ENCODE data around the gene PLAGL2. TPM values are rescaled to one million over a fixed set of nuclear protein-coding genes. Genes with fewer than 3 reads are reported as not detected.
"Not testable (repeated sequence)": the region's sequence is repeated elsewhere in the genome, so short reads cannot be mapped to it uniquely, and the experiment has no call there.

PLAGL2 gene
- total RNA-seq, 1 experiment from 2014 or later: 96.1 TPM

GRCh38 chr20:32193996-32194395 lies 13.5 kb downstream of the PLAGL2 start:
- no peak for TF ChIP-seq CTCF (IDR thresholded peaks at IDR 0.05; ENCODE audit: insufficient read depth in 1 of 2, low read depth in 1 of 2, low read length in 1 of 2, severe bottlenecking in 1 of 2, unreplicated experiment in 1 of 2)
- H3K27me3 ChIP-seq (replicated peaks; ENCODE audit: control insufficient read depth, insufficient read depth, low read length): no peaks in the 10 kb centered on the region
- no peak for DNase-seq
- H3K36me3 ChIP-seq (ENCODE audit: control insufficient read depth, insufficient read depth, low read length): peaks cover 20% of the 10 kb centered on the region
- H3K4me1 ChIP-seq: no peaks in the 10 kb centered on the region; the same call in 1 of the 2 replicates
- intact Hi-C loops (cut with micrococcal nuclease; ENCODE audit: unreplicated experiment): no loop called here
- no TSS peak for BruUV-seq (replicated peaks)
- no peak overlapping the region for H3K4me3 Mint-ChIP-seq (ENCODE audit: unreplicated experiment)
- H3K27me3 Mint-ChIP-seq (ENCODE audit: insufficient read depth, unreplicated experiment): no peaks in the 10 kb centered on the region
- ChIA-PET CTCF (no interaction called here), POLR2A (no interaction called here)
- no peak overlapping the region for H3K27ac Mint-ChIP-seq (ENCODE audit: unreplicated experiment)
- H3K36me3 Mint-ChIP-seq (ENCODE audit: insufficient read depth, unreplicated experiment): peaks cover 94% of the 10 kb centered on the region
- H3K4me3 ChIP-seq (ENCODE audit: low read depth, low read length): no peak overlapping the region
- no peaks in the 10 kb centered on the region for H3K9me3 Mint-ChIP-seq (ENCODE audit: unreplicated experiment)
- H3K4me1 Mint-ChIP-seq (ENCODE audit: low read depth, unreplicated experiment): no peaks in the 10 kb centered on the region
- no peaks in the 10 kb centered on the region for H3K9me3 ChIP-seq

- H3K4me1 Mint-ChIP-seq (ENCODE audit: low read depth, unreplicated experiment); H3K4me3 ChIP-seq (ENCODE audit: low read depth, low read length); H3K27me3 Mint-ChIP-seq (ENCODE audit: insufficient read depth, unreplicated experiment); CTCF ChIA-PET; H3K4me3 Mint-ChIP-seq (ENCODE audit: unreplicated experiment); H3K27ac Mint-ChIP-seq (ENCODE audit: unreplicated experiment); intact Hi-C loops (cut with micrococcal nuclease; ENCODE audit: unreplicated experiment); BruUV-seq (replicated peaks); H3K27me3 ChIP-seq (replicated peaks; ENCODE audit: control insufficient read depth, insufficient read depth, low read length); H3K4me1 ChIP-seq; H3K9me3 ChIP-seq; H3K9me3 Mint-ChIP-seq (ENCODE audit: unreplicated experiment): not testable (repeated sequence)
- H3K36me3 Mint-ChIP-seq (ENCODE audit: insufficient read depth, unreplicated experiment): peaks cover 94% of the 10 kb centered on the region
- H3K36me3 ChIP-seq (ENCODE audit: control insufficient read depth, insufficient read depth, low read length): peaks cover 18% of the 10 kb centered on the region
- DNase-seq: peak in 1 of 2 experiments; percentile 30
- POLR2A ChIA-PET: interaction anchor here (0.6 kb wide), 1 partner anchor 12 kb away, joined by 3 read pairs; no protein-coding TSS in a partner anchor
Measured at GRCh38 chr20:32193336-32193735, 14.2 kb downstream of the PLAGL2 start.

DNA sequence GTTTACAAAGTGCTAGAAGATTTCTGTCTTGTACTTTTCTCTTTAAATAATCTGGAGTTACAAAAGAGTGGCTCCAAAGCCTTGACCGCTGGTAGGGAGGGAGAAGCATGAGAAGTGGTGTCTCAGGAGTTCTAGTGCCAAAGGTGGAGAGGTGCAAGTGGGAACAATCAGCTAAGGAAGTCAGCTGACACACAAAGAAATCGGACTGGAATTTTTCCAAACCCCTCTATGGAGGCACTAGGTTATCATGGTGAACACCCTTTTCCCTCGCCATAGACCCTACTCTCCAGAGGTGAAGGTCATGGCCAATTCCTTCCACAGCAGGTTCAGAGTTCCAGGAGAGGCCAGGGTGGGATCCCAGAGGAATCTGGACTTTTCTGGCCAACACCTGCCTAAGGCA lies 14.8 kb downstream of the PLAGL2 start:
- BruUV-seq (replicated peaks): TSS peak; percentile 11
- intact Hi-C loops (cut with micrococcal nuclease; ENCODE audit: unreplicated experiment): no loop called here
- no peak overlapping the region for H3K4me3 Mint-ChIP-seq (ENCODE audit: unreplicated experiment)
- H3K4me1 Mint-ChIP-seq (ENCODE audit: low read depth, unreplicated experiment): no peaks in the 10 kb centered on the region
- peaks cover 18% of the 10 kb centered on the region for H3K36me3 ChIP-seq (ENCODE audit: control insufficient read depth, insufficient read depth, low read length)
- no peaks in the 10 kb centered on the region for H3K27me3 Mint-ChIP-seq (ENCODE audit: insufficient read depth, unreplicated experiment)
- no peaks in the 10 kb centered on the region for H3K4me1 ChIP-seq
- DNase-seq: no peak
- H3K27me3 ChIP-seq (replicated peaks; ENCODE audit: control insufficient read depth, insufficient read depth, low read length): no peaks in the 10 kb centered on the region
- TF ChIP-seq CTCF (IDR thresholded peaks at IDR 0.05; ENCODE audit: insufficient read depth in 1 of 2, low read depth in 1 of 2, low read length in 1 of 2, severe bottlenecking in 1 of 2, unreplicated experiment in 1 of 2): no peak
- POLR2A ChIA-PET: interaction anchor here (0.6 kb wide), 2 partner anchors 12 to 49 kb away, joined by 3 to 5 read pairs; no protein-coding TSS in a partner anchor
- H3K9me3 Mint-ChIP-seq (ENCODE audit: unreplicated experiment): no peaks in the 10 kb centered on the region
- no peak overlapping the region for H3K4me3 ChIP-seq (ENCODE audit: low read depth, low read length)
- CTCF ChIA-PET: no interaction called here
- H3K36me3 Mint-ChIP-seq (ENCODE audit: insufficient read depth, unreplicated experiment): peaks cover 94% of the 10 kb centered on the region
- no peaks in the 10 kb centered on the region for H3K9me3 ChIP-seq
- no peak overlapping the region for H3K27ac Mint-ChIP-seq (ENCODE audit: unreplicated experiment)

- Mint-ChIP-seq H3K27me3 (ENCODE audit: insufficient read depth, unreplicated experiment) (no peaks in the 10 kb centered on the region), H3K4me1 (ENCODE audit: low read depth, unreplicated experiment) (no peaks in the 10 kb centered on the region), H3K27ac (ENCODE audit: unreplicated experiment) (no peak overlapping the region), H3K36me3 (ENCODE audit: insufficient read depth, unreplicated experiment) (peaks cover 86% of the 10 kb centered on the region), H3K9me3 (ENCODE audit: unreplicated experiment) (no peaks in the 10 kb centered on the region), H3K4me3 (ENCODE audit: unreplicated experiment) (no peak overlapping the region)
- Histone ChIP-seq H3K36me3 (ENCODE audit: control insufficient read depth, insufficient read depth, low read length) (peaks cover 16% of the 10 kb centered on the region), H3K4me1 (no peaks in the 10 kb centered on the region), H3K4me3 (ENCODE audit: low read depth, low read length) (no peak overlapping the region), H3K27me3 (replicated peaks; ENCODE audit: control insufficient read depth, insufficient read depth, low read length) (no peaks in the 10 kb centered on the region), H3K9me3 (no peaks in the 10 kb centered on the region)
- intact Hi-C loops (cut with micrococcal nuclease; ENCODE audit: unreplicated experiment): no loop called here
- no peak for DNase-seq
- ChIA-PET POLR2A (no interaction called here), CTCF (interaction anchor here (1.1 kb wide), 1 partner anchor 294 kb away, joined by 3 read pairs; no protein-coding TSS in a partner anchor)
- no peak for TF ChIP-seq CTCF (IDR thresholded peaks at IDR 0.05; ENCODE audit: insufficient read depth in 1 of 2, low read depth in 1 of 2, low read length in 1 of 2, severe bottlenecking in 1 of 2, unreplicated experiment in 1 of 2)
- no TSS peak for BruUV-seq (replicated peaks)
Measured at GRCh38 chr20:32191873-32192272, 15.7 kb downstream of the PLAGL2 start.
